Measurements from ENCODE around the gene SH2D6. TPM values are rescaled to one million over a fixed set of nuclear protein-coding genes. Genes with fewer than 3 reads are reported as not detected.

SH2D6 gene
- total and polyA plus RNA-seq, 9 of the 15 experiments (the other 6 are each of a cell fraction or from before 2014, with no cell fraction given) = 0.07 to 0.76 (median 0.33) TPM; not detected in 2

GRCh38 chr2:85399183-85399455, 19.4 kb upstream of the SH2D6 start (continued):
- TF ChIP-seq NR2C2 (CRISPR knock-in tag; IDR thresholded peaks at IDR 0.05) = no peak
- no peak for TF ChIP-seq NR2C2 (tag; IDR thresholded peaks at IDR 0.05)
- TF ChIP-seq ZEB2 (IDR thresholded peaks at IDR 0.05) = no peak
- no peak for TF ChIP-seq ADNP (tag; IDR thresholded peaks at IDR 0.05)
- TF ChIP-seq RAD51 (IDR thresholded peaks at IDR 0.05; ENCODE audit: borderline replicate concordance, low read depth) = no peak
- TF ChIP-seq FOSL1 (tag; conservative IDR thresholded peaks at IDR 0.05) = no peak
- no peak for TF ChIP-seq ZNF175 (CRISPR knock-in tag; IDR thresholded peaks at IDR 0.05; ENCODE audit: low read depth)
- no peak for TF ChIP-seq ZFP1 (CRISPR knock-in tag; IDR thresholded peaks at IDR 0.05)
- no peak for TF ChIP-seq SIN3A (IDR thresholded peaks at IDR 0.05; ENCODE audit: borderline replicate concordance in 2 of 2, control insufficient read depth in 1 of 2, low read depth in 2 of 2, low read length in 2 of 2)

GRCh38 chr2:85400023-85400422, 18.5 kb upstream of the SH2D6 start:
- no peak overlapping the region for H3K4me3 ChIP-seq
- no peaks in the 10 kb centered on the region for H4K20me1 ChIP-seq (replicated peaks; ENCODE audit: control insufficient read depth, insufficient read depth, low read length)
- in situ Hi-C loops (cut with MboI) = no loop called here
- no peak for DNase-seq (ENCODE audit: extremely low read depth in 1 of 4, low spot score in 3 of 4)
- FAIRE-seq = no peak
- ATAC-seq = no peak
- ChIA-PET POLR2A (interaction anchor here (0.6 to 63.9 kb wide), 2 partner anchors 146 to 177 kb away, joined by 4 to 1576 read pairs; partner anchors contain the start of gene MAT2A), CTCF (ENCODE audit: low intra/inter-chr PET ratio) (no interaction called here)
- no peaks in the 10 kb centered on the region for H3K27me3 ChIP-seq (ENCODE audit: control insufficient read depth in 2 of 2, insufficient read depth in 2 of 2, low read length in 2 of 2)
- 63% methylated on average over 7 of the region's 8 CpGs for WGBS (ENCODE audit: insufficient coverage, low coverage, missing lambda C conversion rate)
- intact Hi-C loops (cut with micrococcal nuclease) = no loop called here
- H3K9me3 ChIP-seq (replicated peaks; ENCODE audit: control insufficient read depth, insufficient read depth, low read depth, low read length) = no peaks in the 10 kb centered on the region; the same call in 1 of the 2 replicates
- H3K4me1 ChIP-seq (replicated peaks in 1 of 2; ENCODE audit: control insufficient read depth in 2 of 2, insufficient read depth in 2 of 2, low read length in 2 of 2) = peaks cover 0 to 7% of the 10 kb centered on the region in 2 experiments; a peak in 1 of 5 replicates
- BruUV-seq (replicated peaks) = no TSS peak
- H3K4me2 ChIP-seq (ENCODE audit: insufficient read depth, low read length) = no peak overlapping the region
- no peak overlapping the region for H2AFZ ChIP-seq (ENCODE audit: low read depth, low read length)
- no peaks in the 10 kb centered on the region for H3K79me2 ChIP-seq (ENCODE audit: control insufficient read depth, insufficient read depth, low read length)
- H3K27ac ChIP-seq (ENCODE audit: extremely low read depth, low read depth, low read length) = no peak overlapping the region
- H3K9ac ChIP-seq (ENCODE audit: insufficient read depth in 1 of 2, low read depth in 2 of 2, low read length in 2 of 2) = no peak overlapping the region
- peaks cover 2% of the 10 kb centered on the region; the same call in 1 of the 3 replicates for H3K36me3 ChIP-seq (ENCODE audit: control insufficient read depth, insufficient read depth, low read length)
- H3K9me1 ChIP-seq (ENCODE audit: control insufficient read depth, insufficient read depth, low read length) = no peaks in the 10 kb centered on the region
- TF ChIP-seq SAFB (IDR thresholded peaks at IDR 0.05; ENCODE audit: borderline replicate concordance, low read depth, low read length) (no peak), ILK (tag; IDR thresholded peaks at IDR 0.05; ENCODE audit: borderline replicate concordance, low read depth) (no peak), MCM5 (IDR thresholded peaks at IDR 0.05; ENCODE audit: low read depth) (no peak), BACH1 (tag; IDR thresholded peaks at IDR 0.05) (no peak), TBL1XR1 (IDR thresholded peaks at IDR 0.05; ENCODE audit: low read length in 2 of 2) (no peak), SLC30A9 (CRISPR knock-in tag; IDR thresholded peaks at IDR 0.05) (no peak), HMG20A (CRISPR knock-in tag; conservative IDR thresholded peaks at IDR 0.05) (no peak), RUNX1 (IDR thresholded peaks at IDR 0.05; ENCODE audit: low read depth) (no peak), JUN (IDR thresholded peaks at IDR 0.05; ENCODE audit: borderline replicate concordance, low read depth, low read length) (no peak), JUN (CRISPR knock-in tag; IDR thresholded peaks at IDR 0.05; ENCODE audit: borderline replicate concordance) (no peak)
- TF ChIP-seq, protein P1, sequence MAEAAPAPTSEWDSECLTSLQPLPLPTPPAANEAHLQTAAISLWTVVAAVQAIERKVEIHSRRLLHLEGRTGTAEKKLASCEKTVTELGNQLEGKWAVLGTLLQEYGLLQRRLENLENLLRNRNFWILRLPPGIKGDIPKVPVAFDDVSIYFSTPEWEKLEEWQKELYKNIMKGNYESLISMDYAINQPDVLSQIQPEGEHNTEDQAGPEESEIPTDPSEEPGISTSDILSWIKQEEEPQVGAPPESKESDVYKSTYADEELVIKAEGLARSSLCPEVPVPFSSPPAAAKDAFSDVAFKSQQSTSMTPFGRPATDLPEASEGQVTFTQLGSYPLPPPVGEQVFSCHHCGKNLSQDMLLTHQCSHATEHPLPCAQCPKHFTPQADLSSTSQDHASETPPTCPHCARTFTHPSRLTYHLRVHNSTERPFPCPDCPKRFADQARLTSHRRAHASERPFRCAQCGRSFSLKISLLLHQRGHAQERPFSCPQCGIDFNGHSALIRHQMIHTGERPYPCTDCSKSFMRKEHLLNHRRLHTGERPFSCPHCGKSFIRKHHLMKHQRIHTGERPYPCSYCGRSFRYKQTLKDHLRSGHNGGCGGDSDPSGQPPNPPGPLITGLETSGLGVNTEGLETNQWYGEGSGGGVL (CRISPR knock-in tag; IDR thresholded peaks at IDR 0.05) = no peak
- TF ChIP-seq, protein P2, sequence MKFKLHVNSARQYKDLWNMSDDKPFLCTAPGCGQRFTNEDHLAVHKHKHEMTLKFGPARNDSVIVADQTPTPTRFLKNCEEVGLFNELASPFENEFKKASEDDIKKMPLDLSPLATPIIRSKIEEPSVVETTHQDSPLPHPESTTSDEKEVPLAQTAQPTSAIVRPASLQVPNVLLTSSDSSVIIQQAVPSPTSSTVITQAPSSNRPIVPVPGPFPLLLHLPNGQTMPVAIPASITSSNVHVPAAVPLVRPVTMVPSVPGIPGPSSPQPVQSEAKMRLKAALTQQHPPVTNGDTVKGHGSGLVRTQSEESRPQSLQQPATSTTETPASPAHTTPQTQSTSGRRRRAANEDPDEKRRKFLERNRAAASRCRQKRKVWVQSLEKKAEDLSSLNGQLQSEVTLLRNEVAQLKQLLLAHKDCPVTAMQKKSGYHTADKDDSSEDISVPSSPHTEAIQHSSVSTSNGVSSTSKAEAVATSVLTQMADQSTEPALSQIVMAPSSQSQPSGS (CRISPR knock-in tag; IDR thresholded peaks at IDR 0.05) = no peak

Data from K562 (cell line).